ENCODE results near the gene MCM7. TPM values are rescaled to one million over a fixed set of nuclear protein-coding genes. Genes with fewer than 3 reads are reported as not detected.

The MCM7 gene
- total RNA-seq, 1 experiment from 2014 or later: 387 TPM

- CTCF ChIA-PET: no interaction called here
- H3K9ac ChIP-seq (ENCODE audit: low read length): no peak overlapping the region
- POLR2A ChIA-PET: no interaction called here
- TF ChIP-seq TCF7L2 (IDR thresholded peaks at IDR 0.05; ENCODE audit: borderline replicate concordance, extremely low read depth, insufficient read depth, insufficient read length) (no peak), EZH2 (IDR thresholded peaks at IDR 0.05) (no peak), ELF1 (IDR thresholded peaks at IDR 0.05; ENCODE audit: borderline replicate concordance, low read depth) (no peak), RAD21 (IDR thresholded peaks at IDR 0.05; ENCODE audit: low read depth) (no peak), SIN3A (IDR thresholded peaks at IDR 0.05; ENCODE audit: low read depth) (no peak), MAX (IDR thresholded peaks at IDR 0.05) (no peak), EGR1 (IDR thresholded peaks at IDR 0.05; ENCODE audit: low read depth) (no peak), ZFX (IDR thresholded peaks at IDR 0.05) (no peak), YY1 (IDR thresholded peaks at IDR 0.05; ENCODE audit: extremely low read depth, insufficient replicate concordance, low read depth, low read length) (no peak), REST (IDR thresholded peaks at IDR 0.05; ENCODE audit: low read depth) (no peak), JUND (IDR thresholded peaks at IDR 0.05) (no peak), FOSL1 (IDR thresholded peaks at IDR 0.05; ENCODE audit: low read depth) (no peak), ATF3 (IDR thresholded peaks at IDR 0.05) (no peak)
- H3K9me3 ChIP-seq (ENCODE audit: control insufficient read depth in 1 of 2, insufficient read depth in 1 of 2, low read depth in 1 of 2, low read length in 2 of 2): no peaks in the 10 kb centered on the region
- DNase-seq (ENCODE audit: low read depth, low spot score): no peak
- no peaks in the 10 kb centered on the region for H3K4me1 ChIP-seq (ENCODE audit: control insufficient read depth in 1 of 2, insufficient read depth in 2 of 2, low read length in 2 of 2)
- H3K9me2 ChIP-seq (ENCODE audit: insufficient read depth): no peaks in the 10 kb centered on the region
- H4K20me1 ChIP-seq (ENCODE audit: insufficient read depth): no peaks in the 10 kb centered on the region
- no TSS peak for BruUV-seq (replicated peaks)
- RAD21 ChIA-PET (ENCODE audit: low non-redundant PET in 1 of 2, low total read pairs in 2 of 2, uncharacterized antibody in 2 of 2, unreplicated experiment in 2 of 2): no interaction called here
- ATAC-seq: no peak
- no peaks in the 10 kb centered on the region for H3K79me2 ChIP-seq (ENCODE audit: insufficient read depth, low read length)
- H3K27ac ChIP-seq (ENCODE audit: low read depth, low read length): no peak overlapping the region
- peaks cover 3 to 18% of the 10 kb centered on the region in 2 experiments; a peak in 3 of 4 replicates for H3K36me3 ChIP-seq (ENCODE audit: control insufficient read depth in 1 of 2, insufficient read depth in 2 of 2, low read length in 2 of 2)
- H3K4me3 ChIP-seq (replicated peaks in 1 of 2; ENCODE audit: low read depth in 1 of 2, low read length in 2 of 2): no peak overlapping the region
- no peaks in the 10 kb centered on the region for H3K27me3 ChIP-seq (ENCODE audit: insufficient read depth, low read length)
- H2AFZ ChIP-seq (ENCODE audit: low read depth, low read length, poor library complexity, severe bottlenecking): no peak overlapping the region
- no peak overlapping the region for H3K4me2 ChIP-seq (ENCODE audit: low read length)
- intact Hi-C loops (cut with micrococcal nuclease): no loop called here
These were observed 10.7 kb upstream of the MCM7 start for GRCh38 chr7:100111914-100112313.

Measured in HCT116 (cell line).